Stimulated activated CD8-positive, alpha-beta memory T cell treated with anti-CD3 and anti-CD28 coated beads, Interleukin-4, amount 100 ng/mL, for 1 hour (primary cell): ENCODE measurements around the gene NUP188.
"Not testable (repeated sequence)": the region's sequence is repeated elsewhere in the genome, so short reads cannot be mapped to it uniquely, and the experiment has no call there.

Experiments used
- DNase-seq, 2 donors: peaks; one replicate each; pipeline ENCODE4 v3.0.0-alpha.2; 2020; ENCODE audit warnings: low read depth in 2 of 2, low spot score in 1 of 2

Gene NUP188

GRCh38 chr9:128944966-128945365, 2.5 kb upstream of the NUP188 start:
- DNase-seq = not testable (repeated sequence)

- DNase-seq = no peak
These were observed 1.5 kb upstream of the NUP188 start for GRCh38 chr9:128945798-128946501.

GRCh38 chr9:128946571-128947276, 775 bp upstream of the NUP188 start:
- no peak for DNase-seq

- DNase-seq = no peak
These were observed 297 bp upstream of the NUP188 start for GRCh38 chr9:128947277-128947526.

- not testable (repeated sequence) for DNase-seq
These were observed 13.9 kb downstream of the NUP188 start for GRCh38 chr9:128961403-128961802.

- DNase-seq = no peak
These were observed 22.0 kb downstream of the NUP188 start for GRCh38 chr9:128969491-128969890.

GRCh38 chr9:128972956-128973355, 25.5 kb downstream of the NUP188 start:
- no peak for DNase-seq

- DNase-seq = no peak
These were observed 31.6 kb downstream of the NUP188 start for GRCh38 chr9:128979111-128979510.

- no peak for DNase-seq
These were observed 36.0 kb downstream of the NUP188 start for GRCh38 chr9:128983536-128983935.

- DNase-seq = no peak
These were observed 39.2 kb downstream of the NUP188 start for GRCh38 chr9:128986671-128987070.

- no peak for DNase-seq
These were observed 40.3 kb downstream of the NUP188 start for GRCh38 chr9:128987805-128988204.

- no peak for DNase-seq
These were observed 45.5 kb downstream of the NUP188 start for GRCh38 chr9:128992995-128993394.

- DNase-seq = no peak
These were observed 48.3 kb downstream of the NUP188 start for GRCh38 chr9:128995791-128996190.

GRCh38 chr9:128998462-128998861, 51.0 kb downstream of the NUP188 start:
- DNase-seq = no peak

- DNase-seq = no peak
These were observed 52.2 kb downstream of the NUP188 start for GRCh38 chr9:128999581-129000206.

GRCh38 chr9:129001504-129002325, 54.2 kb downstream of the NUP188 start:
- DNase-seq = no peak

GRCh38 chr9:129002992-129003391, 55.5 kb downstream of the NUP188 start:
- DNase-seq = no peak

- DNase-seq = not testable (repeated sequence)
These were observed 56.7 kb downstream of the NUP188 start for GRCh38 chr9:129004173-129004572.

GRCh38 chr9:129005336-129005997, 58.0 kb downstream of the NUP188 start:
- no peak for DNase-seq

- no peak for DNase-seq
These were observed 59.0 kb downstream of the NUP188 start for GRCh38 chr9:129006328-129007034.
